KG1 (cell line): Measurements from ENCODE around the gene LRCOL1.
"Not testable (repeated sequence)": the region's sequence is repeated elsewhere in the genome, so short reads cannot be mapped to it uniquely, and the experiment has no call there.

Source experiments
- DNase-seq: peaks from one replicate; lab custom pipeline; 2025; lab: John Stamatoyannopoulos, UW

The LRCOL1 gene

DNA sequence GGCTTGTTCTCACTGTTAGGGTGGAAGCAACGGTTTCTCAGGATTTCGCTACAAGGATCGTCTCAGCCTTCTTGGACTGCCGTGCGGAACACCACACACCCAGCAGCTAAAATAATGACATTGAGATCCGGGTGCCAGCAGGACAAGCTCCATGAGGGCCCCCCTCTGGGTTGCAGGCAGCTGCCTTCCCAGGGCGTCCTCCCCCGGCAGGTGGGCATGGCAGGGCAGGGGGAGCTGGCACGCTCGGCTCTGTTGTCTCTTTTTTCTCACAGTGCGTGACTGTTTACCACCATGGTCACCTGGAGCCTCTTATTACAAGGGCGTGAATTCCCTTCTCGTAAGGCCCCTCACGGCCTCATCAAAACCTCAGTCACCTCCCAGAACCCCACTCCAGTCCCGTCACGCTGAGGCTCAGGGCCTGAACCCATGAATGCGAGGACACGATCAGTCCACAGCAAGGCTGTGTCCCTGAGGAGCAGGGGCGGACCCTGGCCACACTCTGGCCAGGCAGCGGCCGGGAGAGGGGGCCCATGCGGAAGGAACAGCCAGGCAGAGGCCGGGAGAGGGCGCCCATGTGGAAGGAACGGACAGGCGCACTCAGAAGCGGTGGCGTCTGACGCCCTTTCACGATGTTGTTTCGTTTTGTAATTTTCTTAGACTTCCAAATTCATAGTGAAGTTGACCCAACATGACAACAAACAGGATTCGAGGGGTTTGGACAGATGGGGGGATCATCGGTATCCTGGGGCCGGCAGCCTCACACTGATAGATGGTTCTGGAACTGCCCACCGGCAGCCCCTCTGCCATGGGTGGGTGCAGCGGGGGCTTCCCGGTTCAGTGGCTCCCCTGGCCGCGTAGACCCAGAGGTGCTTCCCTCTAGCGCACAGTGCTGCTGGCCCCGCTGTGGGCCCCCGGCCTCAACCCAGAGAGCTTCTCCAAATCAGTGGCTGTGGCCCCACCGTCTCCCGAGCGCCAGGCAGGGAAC, 10.0 kb downstream of the LRCOL1 start:
- no peak for DNase-seq

GRCh38 chr12:132599502-132599901, 10.9 kb downstream of the LRCOL1 start:
- not testable (repeated sequence) for DNase-seq

GRCh38 chr12:132597333-132598316, 12.8 kb downstream of the LRCOL1 start:
- DNase-seq, result no peak

GRCh38 chr12:132596016-132596415, 14.4 kb downstream of the LRCOL1 start:
- DNase-seq, result no peak

DNA sequence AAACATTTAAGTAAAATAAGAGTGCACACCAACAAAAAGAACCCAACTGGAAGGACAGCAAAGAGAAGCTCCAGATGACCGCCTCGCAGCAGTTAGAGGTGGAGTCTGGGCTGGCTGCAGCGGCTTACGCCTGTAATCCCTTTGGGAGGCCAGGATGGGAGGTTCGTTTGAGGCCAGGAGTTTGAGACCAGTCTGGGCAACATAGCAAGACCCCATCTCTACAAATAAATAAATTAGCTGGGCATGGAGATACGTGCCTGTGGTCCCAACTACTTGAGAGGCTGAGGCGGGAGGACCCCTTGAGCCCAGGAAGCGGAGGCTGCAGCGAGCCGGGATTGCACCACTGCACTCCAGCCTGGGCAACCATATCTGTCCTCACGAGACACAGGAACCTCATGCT, 15.2 kb downstream of the LRCOL1 start:
- no peak for DNase-seq

DNA sequence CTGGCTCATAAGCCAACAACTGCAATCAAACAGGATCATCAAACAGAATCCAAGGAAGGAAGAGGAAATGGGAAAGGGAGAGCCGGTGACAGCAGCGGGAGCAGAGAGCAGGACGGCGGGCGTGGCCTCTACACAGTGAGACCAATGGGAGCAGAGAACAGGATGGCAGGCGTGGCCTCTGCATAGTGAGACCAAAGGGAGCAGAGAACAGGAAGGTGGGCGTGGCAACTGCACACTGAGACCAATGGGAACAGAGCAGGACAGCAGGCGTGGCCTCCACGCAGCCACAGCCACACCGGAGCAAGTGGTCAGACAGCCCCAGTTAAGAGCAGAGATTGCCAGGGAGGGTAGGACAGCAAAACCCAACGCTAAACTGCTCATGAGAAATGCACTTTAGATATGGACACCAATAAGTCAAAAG, 16.4 kb downstream of the LRCOL1 start:
- DNase-seq, result no peak

DNA sequence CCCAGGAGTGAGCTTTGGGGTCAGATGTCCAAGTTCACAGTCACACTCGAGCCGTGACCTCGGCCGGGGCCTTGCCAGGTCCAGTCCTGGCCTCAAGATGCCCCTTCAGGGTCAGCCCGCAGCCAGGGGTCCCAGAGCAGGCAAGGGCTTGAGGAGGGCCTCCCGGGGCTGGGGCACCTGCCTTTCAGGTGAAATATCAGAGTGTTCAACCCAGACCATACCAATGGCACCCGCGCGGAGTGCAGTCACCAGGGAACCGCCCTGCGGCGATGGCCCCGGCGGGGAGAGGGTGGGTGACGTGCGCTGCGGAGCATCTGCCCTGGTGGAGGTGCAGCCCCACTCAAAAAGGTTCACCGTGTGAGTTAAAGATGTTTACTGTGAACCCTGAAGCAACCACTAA, 16.9 kb downstream of the LRCOL1 start:
- DNase-seq, result no peak

GRCh38 chr12:132593071-132593470, 17.3 kb downstream of the LRCOL1 start:
- DNase-seq, result no peak

DNA sequence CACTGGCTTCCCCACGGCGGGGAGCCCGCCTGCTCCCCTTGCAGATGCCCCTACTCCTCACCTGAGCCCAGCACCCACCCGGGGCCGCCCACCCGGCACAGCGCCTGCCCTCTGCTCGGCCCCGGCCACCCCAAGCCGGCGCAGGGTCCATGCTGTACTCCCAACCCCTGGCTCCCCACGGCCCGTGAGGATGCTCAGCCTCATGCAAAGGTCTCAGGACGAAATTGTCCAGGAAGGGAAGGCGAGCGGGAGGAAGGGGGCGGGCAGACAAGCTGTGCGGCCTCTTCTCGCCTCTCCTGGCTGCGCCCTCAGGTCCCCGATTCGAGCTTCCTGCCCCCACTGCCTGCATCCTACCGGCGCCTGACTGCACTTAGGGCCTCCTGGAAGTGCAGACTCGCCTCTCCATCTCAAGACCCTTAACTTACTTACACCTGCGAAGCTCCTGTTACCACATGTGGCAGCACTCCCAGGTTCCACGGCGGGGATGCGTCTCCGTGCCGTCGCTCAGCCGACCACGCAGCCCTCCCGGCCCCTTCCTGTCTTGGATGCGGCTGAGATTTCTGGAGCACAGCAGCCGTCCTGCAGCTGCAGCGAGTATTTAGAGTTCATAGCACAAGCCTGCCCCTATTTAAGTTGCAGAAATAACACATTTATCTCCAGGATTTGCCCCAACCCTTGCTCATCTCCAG, 18.0 kb downstream of the LRCOL1 start:
- no peak for DNase-seq

- DNase-seq, result no peak
Measured at GRCh38 chr12:132591107-132591935, 19.1 kb downstream of the LRCOL1 start.

GRCh38 chr12:132588821-132589669, 21.3 kb downstream of the LRCOL1 start:
- DNase-seq, result no peak

GRCh38 chr12:132588319-132588718, 22.1 kb downstream of the LRCOL1 start:
- DNase-seq, result no peak

DNA sequence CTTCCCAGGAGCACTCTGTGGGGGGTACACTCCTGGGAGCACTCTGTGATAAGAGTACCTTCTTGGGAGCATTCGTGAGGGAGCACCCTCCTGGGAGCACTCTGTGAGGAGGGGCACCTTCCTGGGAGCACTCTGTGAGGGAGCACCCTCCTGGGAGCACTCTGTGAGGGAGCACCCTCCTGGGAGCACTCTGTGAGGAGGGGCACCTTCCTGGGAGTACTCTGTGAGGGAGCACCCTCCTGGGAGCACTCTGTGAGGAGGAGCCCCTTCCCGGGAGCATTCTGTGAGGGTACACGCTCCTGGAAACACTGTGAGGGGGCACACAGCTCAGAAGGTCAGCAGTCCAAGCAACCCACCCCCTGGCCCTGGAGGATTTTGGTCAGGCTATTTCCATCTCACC, 22.6 kb downstream of the LRCOL1 start:
- DNase-seq, result no peak

GRCh38 chr12:132586929-132587328, 23.5 kb downstream of the LRCOL1 start:
- DNase-seq, result no peak

DNA sequence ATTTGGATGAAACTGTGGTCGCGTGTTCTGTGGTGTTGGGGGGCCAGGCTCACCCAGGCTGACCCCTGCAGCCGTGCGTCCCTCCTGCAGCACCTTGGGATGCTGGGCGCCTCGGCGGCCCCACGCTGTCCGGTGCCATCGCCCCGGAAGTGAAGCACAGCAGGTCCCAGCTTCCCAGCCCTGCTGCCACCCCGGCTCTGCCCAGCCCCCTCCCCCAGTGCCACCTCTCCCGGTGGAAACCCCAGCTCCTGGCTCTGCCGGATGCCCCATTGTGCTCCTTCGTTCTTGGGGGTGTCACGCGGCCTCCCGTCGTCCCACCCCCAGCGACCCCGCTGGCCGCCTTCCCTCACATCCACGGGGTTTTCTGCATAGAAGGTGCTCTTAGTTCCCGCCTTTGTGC, 25.2 kb downstream of the LRCOL1 start:
- no peak for DNase-seq

DNA sequence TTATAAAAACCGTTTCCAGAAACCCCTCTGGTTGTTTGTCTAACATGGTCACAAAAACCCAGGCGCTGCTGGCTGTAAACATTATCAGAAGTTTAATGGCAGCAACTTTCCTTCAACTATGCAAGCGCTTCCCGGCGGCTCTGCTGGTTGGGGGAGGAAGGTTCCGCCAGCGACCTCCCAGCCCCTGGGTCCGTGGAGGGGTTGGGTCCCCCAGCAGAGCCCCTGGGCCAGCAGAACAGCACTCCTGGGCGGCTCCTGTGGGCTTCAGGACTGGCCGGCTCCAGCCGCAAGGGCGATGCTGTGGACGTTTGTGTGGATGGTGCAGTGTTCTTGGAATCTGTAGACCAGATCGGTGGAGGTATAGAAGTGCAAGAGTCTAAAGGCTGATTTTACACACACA, 26.0 kb downstream of the LRCOL1 start:
- DNase-seq, result no peak

DNA sequence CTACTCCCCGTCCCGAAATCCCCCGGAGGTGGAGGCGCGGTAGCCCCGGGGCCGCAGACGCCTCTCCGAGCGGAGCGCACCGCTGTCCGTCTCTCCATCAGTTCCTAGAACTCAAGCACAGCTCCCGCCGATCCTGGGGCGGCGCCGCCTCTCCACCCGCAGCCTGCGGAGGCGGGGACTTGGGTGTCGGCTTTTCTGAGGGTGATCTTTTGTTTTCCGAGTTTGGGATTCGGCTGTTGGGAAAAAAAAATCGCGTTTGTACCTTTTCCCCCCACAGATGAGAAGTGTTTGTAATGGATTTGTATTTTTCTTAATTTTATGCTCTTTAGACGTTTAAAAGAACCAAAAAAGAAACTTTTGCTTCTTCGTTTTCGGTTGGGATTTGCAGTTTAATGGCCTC, 26.6 kb downstream of the LRCOL1 start:
- DNase-seq, result no peak

DNA sequence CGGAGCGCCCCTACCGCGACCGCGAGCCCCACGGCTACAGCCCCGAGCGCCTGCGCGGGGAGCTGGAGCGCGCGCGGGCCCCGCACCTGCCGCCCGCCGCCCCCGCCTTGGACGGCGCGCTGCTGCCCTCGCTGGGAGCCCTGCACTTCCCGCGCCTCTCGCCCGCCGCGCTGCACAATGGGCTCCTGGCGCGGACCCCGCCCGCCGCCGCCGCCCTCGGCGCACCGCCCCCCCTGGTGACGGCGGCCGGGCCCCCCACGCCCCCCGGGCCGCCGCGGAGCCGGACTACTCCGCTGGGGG, 27.0 kb downstream of the LRCOL1 start:
- no peak for DNase-seq

- DNase-seq, result no peak
Measured at GRCh38 chr12:132582582-132583410, 27.6 kb downstream of the LRCOL1 start.

GRCh38 chr12:132582058-132582420, 28.3 kb downstream of the LRCOL1 start:
- DNase-seq, result no peak
